Mesenchymal stem cell (in vitro differentiated cells and primary cell): Measurements from ENCODE around the gene VWCE.
A peak's percentile ranks its signal among the peaks of the same experiment; 100 is the strongest.

ENCODE experiments used
- DNase-seq: peaks from one replicate; pipeline ENCODE4 v3.0.0-alpha.2; 2013
- H2AFZ ChIP-seq: one replicate; pipeline ENCODE4 v1.6.1; 2013; ENCODE audit warnings: low read depth, mild to moderate bottlenecking, control low read depth, inconsistent platforms, low read length, moderate library complexity
- H2AK5ac ChIP-seq: 2 replicates; pipeline ENCODE4 v1.6.1; 2013; ENCODE audit warnings: low read length, moderate library complexity, mild to moderate bottlenecking, inconsistent platforms; ENCODE audit not compliant: severe bottlenecking
- H2BK120ac ChIP-seq: one replicate; pipeline ENCODE4 v1.6.1; 2013; ENCODE audit warnings: low read depth, mild to moderate bottlenecking, inconsistent platforms, low read length, moderate library complexity
- H2BK12ac ChIP-seq, 2 experiments: one replicate each; pipeline ENCODE4 v1.6.1; 2013; ENCODE audit warnings: inconsistent platforms in 2 of 2, low read length in 2 of 2, mild to moderate bottlenecking in 2 of 2, moderate library complexity in 2 of 2, control low read depth in 1 of 2
- H2BK15ac ChIP-seq: one replicate; pipeline ENCODE4 v1.6.1; 2013; ENCODE audit warnings: mild to moderate bottlenecking, low read depth, inconsistent platforms; ENCODE audit not compliant: poor library complexity, severe bottlenecking
- H2BK5ac ChIP-seq: 2 replicates; pipeline ENCODE4 v1.6.1; 2013; ENCODE audit warnings: low read depth, mild to moderate bottlenecking, low read length, control low read depth, inconsistent platforms; ENCODE audit not compliant: poor library complexity, severe bottlenecking
- H3K14ac ChIP-seq, 2 experiments: one replicate each; pipeline ENCODE4 v1.6.1; 2013; ENCODE audit warnings: inconsistent platforms in 2 of 2, low read length in 2 of 2, control low read depth in 1 of 2, mild to moderate bottlenecking in 1 of 2, moderate library complexity in 1 of 2
- H3K18ac ChIP-seq, 2 experiments: one replicate each; pipeline ENCODE4 v1.6.1; 2013; ENCODE audit warnings: inconsistent platforms in 2 of 2, low read length in 2 of 2, control low read depth in 1 of 2, low read depth in 1 of 2, mild to moderate bottlenecking in 1 of 2
- H3K23ac ChIP-seq, 2 experiments: one replicate each; pipeline ENCODE4 v1.6.1; 2013; ENCODE audit warnings: inconsistent platforms in 2 of 2, low read length in 2 of 2, mild to moderate bottlenecking in 2 of 2, moderate library complexity in 2 of 2, control low read depth in 1 of 2
- H3K27ac ChIP-seq: 2 replicates; pipeline ENCODE4 v1.5.1; 2013; ENCODE audit warnings: mild to moderate bottlenecking, moderate library complexity, low read length, control low read depth, inconsistent platforms; ENCODE audit not compliant: poor library complexity, severe bottlenecking
- H3K27me3 ChIP-seq, 2 experiments: 2 replicates each; pipeline versions ENCODE4 v1.6.1 to v1.7.0; 2013; ENCODE audit warnings: low read length in 2 of 2, mild to moderate bottlenecking in 2 of 2, moderate library complexity in 2 of 2, control low read depth in 1 of 2, inconsistent platforms in 1 of 2; ENCODE audit not compliant: control insufficient read depth in 1 of 2, insufficient read depth in 1 of 2
- H3K36me3 ChIP-seq, 2 experiments: 2 replicates each; pipeline versions ENCODE4 v1.6.1 to v1.7.0; 2013; ENCODE audit warnings: low read length in 2 of 2, control low read depth in 1 of 2, inconsistent platforms in 1 of 2, low read depth in 1 of 2, mild to moderate bottlenecking in 1 of 2; ENCODE audit not compliant: insufficient read depth in 2 of 2, control insufficient read depth in 1 of 2
- H3K4ac ChIP-seq, 2 experiments: one replicate each; pipeline ENCODE4 v1.6.1; 2013; ENCODE audit warnings: inconsistent platforms in 2 of 2, low read length in 2 of 2, mild to moderate bottlenecking in 2 of 2, moderate library complexity in 2 of 2, control low read depth in 1 of 2, low read depth in 1 of 2
- H3K4me1 ChIP-seq: 2 replicates; pipeline ENCODE4 v1.6.1; 2013; ENCODE audit warnings: low read depth, low read length, control low read depth; ENCODE audit not compliant: control insufficient read depth, insufficient read depth
- H3K4me2 ChIP-seq: 2 replicates; pipeline ENCODE4 v1.6.1; 2013; ENCODE audit warnings: low read length, mild to moderate bottlenecking, inconsistent platforms; ENCODE audit not compliant: poor library complexity, severe bottlenecking
- H3K4me3 ChIP-seq, 2 experiments: 2 replicates each; pipeline versions ENCODE4 v1.5.1 to v1.7.0; 2013; ENCODE audit warnings: low read length in 2 of 2, mild to moderate bottlenecking in 2 of 2, control low read depth in 1 of 2, low read depth in 1 of 2; ENCODE audit not compliant: insufficient read depth in 1 of 2
- H3K79me1 ChIP-seq: replicated peaks from 2 replicates; pipeline ENCODE4 v1.6.1; 2013; ENCODE audit warnings: mild to moderate bottlenecking, control low read depth, low read length, inconsistent platforms; ENCODE audit not compliant: poor library complexity, severe bottlenecking
- H3K9ac ChIP-seq: 2 replicates; pipeline ENCODE4 v1.7.0; 2013; ENCODE audit warnings: mild to moderate bottlenecking, low read length, moderate library complexity
- H3K9me3 ChIP-seq: 2 replicates; pipeline ENCODE4 v1.7.0; 2013; ENCODE audit warnings: mild to moderate bottlenecking, low read length; ENCODE audit not compliant: control insufficient read depth
- H4K8ac ChIP-seq: one replicate; pipeline ENCODE4 v1.6.1; 2013; ENCODE audit warnings: inconsistent platforms, mild to moderate bottlenecking, low read length, moderate library complexity
- H4K91ac ChIP-seq: one replicate; pipeline ENCODE4 v1.6.1; 2013; ENCODE audit warnings: mild to moderate bottlenecking, low read length, inconsistent platforms
- WGBS: methylation state at CpG from one replicate; pipeline ENCODE4 v1.1.7; 2013; ENCODE audit warnings: mixed read lengths; 5-methylcytosine and 5-hydroxymethylcytosine counted together

VWCE gene

GRCh38 chr11:61337706-61338470, 42.8 kb upstream of the VWCE start:
- H2AK5ac ChIP-seq, result no peak overlapping the region
- no peak overlapping the region for H3K23ac ChIP-seq
- no peak overlapping the region for H3K9ac ChIP-seq
- no peak overlapping the region for H2BK5ac ChIP-seq
- no peak overlapping the region for H3K14ac ChIP-seq
- DNase-seq, result no peak
- H3K4ac ChIP-seq, result no peak overlapping the region
- no peak overlapping the region for H2BK12ac ChIP-seq
- H3K9me3 ChIP-seq, result no peaks in the 10 kb centered on the region
- no peak overlapping the region for H4K91ac ChIP-seq
- no peak overlapping the region for H3K4me2 ChIP-seq
- no peak overlapping the region for H3K4me3 ChIP-seq
- H3K18ac ChIP-seq, result no peak overlapping the region
- H3K36me3 ChIP-seq, result peaks cover 24 to 41% of the 10 kb centered on the region in 2 experiments
- H3K79me1 ChIP-seq, result peaks cover 2% of the 10 kb centered on the region
- no peak overlapping the region for H3K27ac ChIP-seq
- H3K27me3 ChIP-seq, result no peaks in the 10 kb centered on the region
- no peak overlapping the region for H2BK15ac ChIP-seq
- 94% methylated on average over 14 of the region's 15 CpGs for WGBS
- no peak overlapping the region for H4K8ac ChIP-seq
- peaks cover 12% of the 10 kb centered on the region for H3K4me1 ChIP-seq
- H2AFZ ChIP-seq, result no peak overlapping the region
- no peak overlapping the region for H2BK120ac ChIP-seq

DNA sequence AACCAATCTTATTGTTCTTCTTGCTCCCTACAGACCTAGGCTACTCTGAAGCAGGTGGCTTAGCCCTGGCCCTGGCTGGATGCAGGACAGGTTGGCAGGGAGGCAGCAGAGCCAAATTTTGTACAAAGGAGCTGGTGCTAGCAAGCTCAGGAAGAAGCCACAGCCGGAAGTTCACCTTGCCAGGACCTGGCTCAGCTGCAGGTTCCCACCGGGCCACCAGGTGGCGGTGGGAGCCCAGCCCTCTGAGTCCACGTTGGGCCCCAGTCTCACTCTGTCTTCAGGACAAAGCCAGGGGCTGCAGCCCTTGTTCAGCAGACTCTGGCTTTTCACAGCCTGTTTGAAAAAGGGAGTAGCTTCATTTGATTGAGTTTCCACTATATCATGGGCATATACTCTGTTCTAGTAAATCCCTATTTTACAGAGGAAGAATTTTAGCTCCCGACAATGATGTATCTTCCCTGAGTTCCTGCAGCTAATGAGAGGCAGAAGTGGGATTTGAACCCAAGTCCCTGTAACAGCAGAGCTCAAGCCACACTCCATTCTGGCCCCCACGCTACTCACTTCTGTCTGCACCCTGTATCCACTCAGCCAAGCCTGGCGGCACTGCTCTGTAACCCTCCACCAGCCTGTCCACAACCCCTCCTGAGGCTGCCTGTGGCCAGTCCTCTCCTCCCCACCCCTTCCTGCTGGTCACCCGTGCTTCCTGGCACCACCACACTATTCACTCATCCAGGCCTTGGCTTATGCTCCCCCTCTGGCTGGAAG, 41.2 kb upstream of the VWCE start:
- H3K4ac ChIP-seq, result peak overlapping the region; percentile 29 to 39
- peak overlapping the region; percentile 18 for H2AFZ ChIP-seq
- peak; percentile 77 for DNase-seq
- peaks cover 13% of the 10 kb centered on the region for H3K4me1 ChIP-seq
- H3K36me3 ChIP-seq, result peaks cover 18 to 25% of the 10 kb centered on the region in 2 experiments
- peak overlapping the region; percentile 30 for H3K27ac ChIP-seq
- H4K91ac ChIP-seq, result peak overlapping the region; percentile 57
- peak overlapping the region in 1 of 2 experiments; percentile 42 for H3K18ac ChIP-seq
- no peak overlapping the region for H3K4me3 ChIP-seq
- H3K9ac ChIP-seq, result peak overlapping the region; percentile 35
- H2BK120ac ChIP-seq, result no peak overlapping the region
- 38% methylated on average over 8 of the region's 8 CpGs for WGBS
- no peak overlapping the region for H2BK5ac ChIP-seq
- peak overlapping the region; percentile 3 to 55 for H2BK12ac ChIP-seq
- H2BK15ac ChIP-seq, result no peak overlapping the region
- H3K4me2 ChIP-seq, result no peak overlapping the region
- H3K79me1 ChIP-seq, result peaks cover 2% of the 10 kb centered on the region
- H3K27me3 ChIP-seq, result no peaks in the 10 kb centered on the region
- peak overlapping the region; percentile 77 for H2AK5ac ChIP-seq
- H3K9me3 ChIP-seq, result no peaks in the 10 kb centered on the region
- peak overlapping the region; percentile 29 for H4K8ac ChIP-seq
- no peak overlapping the region for H3K14ac ChIP-seq
- H3K23ac ChIP-seq, result no peak overlapping the region

- H2BK120ac ChIP-seq, result no peak overlapping the region
- no peak overlapping the region for H2BK15ac ChIP-seq
- peaks cover 18% of the 10 kb centered on the region for H3K4me1 ChIP-seq
- H3K79me1 ChIP-seq, result peaks cover 2% of the 10 kb centered on the region
- no peak overlapping the region for H3K4me3 ChIP-seq
- 67% methylated on average over 1 of the region's 1 CpG for WGBS
- no peak overlapping the region for H3K23ac ChIP-seq
- H3K27ac ChIP-seq, result no peak overlapping the region
- H2BK12ac ChIP-seq, result no peak overlapping the region
- no peak for DNase-seq
- no peak overlapping the region for H2AFZ ChIP-seq
- H3K9ac ChIP-seq, result peak overlapping the region; percentile 61
- no peak overlapping the region for H2BK5ac ChIP-seq
- peaks cover 15 to 22% of the 10 kb centered on the region in 2 experiments for H3K36me3 ChIP-seq
- H4K8ac ChIP-seq, result no peak overlapping the region
- no peaks in the 10 kb centered on the region for H3K27me3 ChIP-seq
- H3K4ac ChIP-seq, result peak overlapping the region in 1 of 2 experiments; percentile 25
- H3K14ac ChIP-seq, result no peak overlapping the region
- peak overlapping the region; percentile 18 for H2AK5ac ChIP-seq
- H3K18ac ChIP-seq, result no peak overlapping the region
- no peak overlapping the region for H4K91ac ChIP-seq
- H3K9me3 ChIP-seq, result no peaks in the 10 kb centered on the region
- H3K4me2 ChIP-seq, result no peak overlapping the region
Measured at GRCh38 chr11:61335355-61335710, 40.2 kb upstream of the VWCE start.
